Fibroblast of peridontal ligament (primary cell): ENCODE data around the gene TNFSF10.
A peak's percentile ranks its signal among the peaks of the same experiment; 100 is the strongest.
"Not testable (repeated sequence)": the region's sequence is repeated elsewhere in the genome, so short reads cannot be mapped to it uniquely, and the experiment has no call there.

Experiments used
- DNase-seq: peaks from one replicate; pipeline ENCODE4 v3.0.0-alpha.2; 2010; ENCODE audit errors: extremely low read depth

The TNFSF10 gene

GRCh38 chr3:172522871-172523818 lies at the start of gene TNFSF10:
Gene TNFSF10, minus strand, starts transcription at chr3:172523430. Its CDS starts 46 bp downstream, at chr3:172523384.
- DNase-seq: peak; percentile 80

GRCh38 chr3:172569128-172570008 lies 46.1 kb upstream of the TNFSF10 start:
- no peak for DNase-seq

- no peak for DNase-seq
Observed at GRCh38 chr3:172568701-172569100, 45.5 kb upstream of the TNFSF10 start.

- not testable (repeated sequence) for DNase-seq
Observed at GRCh38 chr3:172566785-172567184, 43.6 kb upstream of the TNFSF10 start.

GRCh38 chr3:172564499-172564898 lies 41.3 kb upstream of the TNFSF10 start:
- DNase-seq: no peak

GRCh38 chr3:172562871-172563865 lies 39.9 kb upstream of the TNFSF10 start:
- peak; percentile 85 for DNase-seq

GRCh38 chr3:172561897-172562640 lies 38.8 kb upstream of the TNFSF10 start:
- DNase-seq: no peak

GRCh38 chr3:172560586-172560985 lies 37.4 kb upstream of the TNFSF10 start:
- no peak for DNase-seq

- DNase-seq: no peak
Observed at GRCh38 chr3:172560026-172560425, 36.8 kb upstream of the TNFSF10 start.

- no peak for DNase-seq
Observed at GRCh38 chr3:172559020-172559419, 35.8 kb upstream of the TNFSF10 start.

GRCh38 chr3:172557515-172558220 lies 34.4 kb upstream of the TNFSF10 start:
- DNase-seq: peak; percentile 84

- no peak for DNase-seq
Observed at GRCh38 chr3:172553526-172554252, 30.5 kb upstream of the TNFSF10 start.

GRCh38 chr3:172552607-172553006 lies 29.4 kb upstream of the TNFSF10 start:
- DNase-seq: no peak

- DNase-seq: no peak
Observed at GRCh38 chr3:172551874-172552273, 28.6 kb upstream of the TNFSF10 start.

GRCh38 chr3:172550347-172550943 lies 27.2 kb upstream of the TNFSF10 start:
- peak; percentile 57 for DNase-seq

GRCh38 chr3:172549144-172549543 lies 25.9 kb upstream of the TNFSF10 start:
- no peak for DNase-seq

GRCh38 chr3:172546628-172547214 lies 23.5 kb upstream of the TNFSF10 start:
- DNase-seq: peak; percentile 24

GRCh38 chr3:172546105-172546504 lies 22.9 kb upstream of the TNFSF10 start:
- DNase-seq: no peak
